Measurements from ENCODE around the gene YIPF4.
"Not testable (repeated sequence)": the region's sequence is repeated elsewhere in the genome, so short reads cannot be mapped to it uniquely, and the experiment has no call there.

The YIPF4 gene

GRCh38 chr2:32342801-32343200, 65.1 kb downstream of the YIPF4 start:
- H3K9me3 ChIP-seq (ENCODE audit: insufficient read depth, low read depth, low read length) = no peaks in the 10 kb centered on the region
- no peak overlapping the region for H3K27ac ChIP-seq (ENCODE audit: low read depth, low read length)
- 94% methylated on average over 2 of the region's 2 CpGs for WGBS
- H3K9ac ChIP-seq (ENCODE audit: low read depth, low read length) = no peak overlapping the region
- H3K36me3 ChIP-seq (ENCODE audit: insufficient read depth, low read length) = no peaks in the 10 kb centered on the region
- no peaks in the 10 kb centered on the region for H3K4me1 ChIP-seq (ENCODE audit: insufficient read depth, low read length)
- no peaks in the 10 kb centered on the region for H3K27me3 ChIP-seq (ENCODE audit: insufficient read depth, low read length)
- no peak overlapping the region for H3K4me3 ChIP-seq (ENCODE audit: low read length)

- H3K4me3 ChIP-seq (ENCODE audit: low read length); H3K9me3 ChIP-seq (ENCODE audit: insufficient read depth, low read depth, low read length); H3K4me1 ChIP-seq (ENCODE audit: insufficient read depth, low read length); H3K27me3 ChIP-seq (ENCODE audit: insufficient read depth, low read length); H3K27ac ChIP-seq (ENCODE audit: low read depth, low read length); H3K9ac ChIP-seq (ENCODE audit: low read depth, low read length); H3K36me3 ChIP-seq (ENCODE audit: insufficient read depth, low read length): not testable (repeated sequence)
- WGBS = 91% methylated on average over 3 of the region's 3 CpGs
Observed at GRCh38 chr2:32350797-32351196, 73.1 kb downstream of the YIPF4 start.

GRCh38 chr2:32355976-32356680, 78.4 kb downstream of the YIPF4 start:
- no peaks in the 10 kb centered on the region for H3K27me3 ChIP-seq (ENCODE audit: insufficient read depth, low read length)
- WGBS = under 1% methylated on average over 8 of the region's 10 CpGs
- H3K27ac ChIP-seq (ENCODE audit: low read depth, low read length) = peak overlapping the region; percentile 96
- peak overlapping the region; percentile 100 for H3K4me3 ChIP-seq (ENCODE audit: low read length)
- H3K9ac ChIP-seq (ENCODE audit: low read depth, low read length) = peak overlapping the region; percentile 86
- H3K36me3 ChIP-seq (ENCODE audit: insufficient read depth, low read length) = peaks cover 7% of the 10 kb centered on the region
- peaks cover 18% of the 10 kb centered on the region; the same call in 1 of the 2 replicates for H3K4me1 ChIP-seq (ENCODE audit: insufficient read depth, low read length)
- H3K9me3 ChIP-seq (ENCODE audit: insufficient read depth, low read depth, low read length) = no peaks in the 10 kb centered on the region

- peak within 1 kb of the TSS; percentile 100 for H3K4me3 ChIP-seq (ENCODE audit: low read length)
- WGBS = under 1% methylated on average over 76 of the region's 76 CpGs
- H3K27me3 ChIP-seq (ENCODE audit: insufficient read depth, low read length) = no peaks in the 10 kb centered on the region
- H3K36me3 ChIP-seq (ENCODE audit: insufficient read depth, low read length) = peaks cover 7% of the 10 kb centered on the region
- no peaks in the 10 kb centered on the region for H3K9me3 ChIP-seq (ENCODE audit: insufficient read depth, low read depth, low read length)
- peaks cover 18% of the 10 kb centered on the region; the same call in 1 of the 2 replicates for H3K4me1 ChIP-seq (ENCODE audit: insufficient read depth, low read length)
- H3K27ac ChIP-seq (ENCODE audit: low read depth, low read length) = peak within 1 kb of the TSS; percentile 96
- H3K9ac ChIP-seq (ENCODE audit: low read depth, low read length) = peak within 1 kb of the TSS; percentile 86
Observed at GRCh38 chr2:32356681-32357317, 79.1 kb downstream of the YIPF4 start, which contains the start of gene BIRC6. BIRC6 (plus strand) TSS chr2:32357023; CDS start chr2:32357162, 139 bp downstream.

GRCh38 chr2:32357318-32358110, 79.8 kb downstream of the YIPF4 start:
- Histone ChIP-seq H3K9me3 (ENCODE audit: insufficient read depth, low read depth, low read length) (no peaks in the 10 kb centered on the region), H3K4me3 (ENCODE audit: low read length) (peak overlapping the region; percentile 100), H3K27ac (ENCODE audit: low read depth, low read length) (peak overlapping the region; percentile 96), H3K9ac (ENCODE audit: low read depth, low read length) (peak overlapping the region; percentile 86), H3K27me3 (ENCODE audit: insufficient read depth, low read length) (no peaks in the 10 kb centered on the region), H3K4me1 (ENCODE audit: insufficient read depth, low read length) (peaks cover 18% of the 10 kb centered on the region; the same call in 1 of the 2 replicates), H3K36me3 (ENCODE audit: insufficient read depth, low read length) (peaks cover 7% of the 10 kb centered on the region)
- under 1% methylated on average over 58 of the region's 65 CpGs for WGBS

- H3K9me3 ChIP-seq (ENCODE audit: insufficient read depth, low read depth, low read length) = no peaks in the 10 kb centered on the region
- H3K4me1 ChIP-seq (ENCODE audit: insufficient read depth, low read length) = peaks cover 18% of the 10 kb centered on the region; the same call in 1 of the 2 replicates
- 8% methylated on average over 16 of the region's 16 CpGs for WGBS
- peak overlapping the region; percentile 71 for H3K9ac ChIP-seq (ENCODE audit: low read depth, low read length)
- H3K4me3 ChIP-seq (ENCODE audit: low read length) = peak overlapping the region; percentile 100
- no peaks in the 10 kb centered on the region for H3K27me3 ChIP-seq (ENCODE audit: insufficient read depth, low read length)
- peak overlapping the region; percentile 53; the same call in 1 of the 2 replicates for H3K27ac ChIP-seq (ENCODE audit: low read depth, low read length)
- H3K36me3 ChIP-seq (ENCODE audit: insufficient read depth, low read length) = peaks cover 7% of the 10 kb centered on the region
Observed at GRCh38 chr2:32358111-32358482, 80.4 kb downstream of the YIPF4 start.

- Histone ChIP-seq H3K4me1 (ENCODE audit: insufficient read depth, low read length) (peaks cover 18% of the 10 kb centered on the region; the same call in 1 of the 2 replicates), H3K9me3 (ENCODE audit: insufficient read depth, low read depth, low read length) (no peaks in the 10 kb centered on the region), H3K4me3 (ENCODE audit: low read length) (no peak overlapping the region), H3K36me3 (ENCODE audit: insufficient read depth, low read length) (peaks cover 7% of the 10 kb centered on the region), H3K27ac (ENCODE audit: low read depth, low read length) (no peak overlapping the region), H3K9ac (ENCODE audit: low read depth, low read length) (no peak overlapping the region), H3K27me3 (ENCODE audit: insufficient read depth, low read length) (no peaks in the 10 kb centered on the region)
- WGBS = 92% methylated on average over 3 of the region's 4 CpGs
Observed at GRCh38 chr2:32360416-32360815, 82.7 kb downstream of the YIPF4 start.

- H3K9me3 ChIP-seq (ENCODE audit: insufficient read depth, low read depth, low read length); H3K4me3 ChIP-seq (ENCODE audit: low read length); H3K9ac ChIP-seq (ENCODE audit: low read depth, low read length); H3K27ac ChIP-seq (ENCODE audit: low read depth, low read length); H3K27me3 ChIP-seq (ENCODE audit: insufficient read depth, low read length); H3K36me3 ChIP-seq (ENCODE audit: insufficient read depth, low read length): not testable (repeated sequence)
- H3K4me1 ChIP-seq (ENCODE audit: insufficient read depth, low read length) = peaks cover 14% of the 10 kb centered on the region; the same call in 1 of the 2 replicates
- 92% methylated on average over 2 of the region's 2 CpGs for WGBS
Observed at GRCh38 chr2:32362997-32363396, 85.3 kb downstream of the YIPF4 start.

- Histone ChIP-seq H3K36me3 (ENCODE audit: insufficient read depth, low read length) (peaks cover 7% of the 10 kb centered on the region), H3K27ac (ENCODE audit: low read depth, low read length) (no peak overlapping the region)
Observed at GRCh38 chr2:32363597-32363996, 85.9 kb downstream of the YIPF4 start.

GRCh38 chr2:32364290-32364689, 86.6 kb downstream of the YIPF4 start:
- 95% methylated on average over 9 of the region's 9 CpGs for WGBS
- H3K4me1 ChIP-seq (ENCODE audit: insufficient read depth, low read length); H3K9me3 ChIP-seq (ENCODE audit: insufficient read depth, low read depth, low read length); H3K4me3 ChIP-seq (ENCODE audit: low read length); H3K9ac ChIP-seq (ENCODE audit: low read depth, low read length); H3K27ac ChIP-seq (ENCODE audit: low read depth, low read length); H3K27me3 ChIP-seq (ENCODE audit: insufficient read depth, low read length); H3K36me3 ChIP-seq (ENCODE audit: insufficient read depth, low read length): not testable (repeated sequence)

More at GRCh38 chr2:32363597-32363996, 85.9 kb downstream of the YIPF4 start:
- Histone ChIP-seq H3K9me3 (ENCODE audit: insufficient read depth, low read depth, low read length) (no peaks in the 10 kb centered on the region), H3K9ac (ENCODE audit: low read depth, low read length) (no peak overlapping the region), H3K27me3 (ENCODE audit: insufficient read depth, low read length) (no peaks in the 10 kb centered on the region), H3K4me3 (ENCODE audit: low read length) (no peak overlapping the region), H3K4me1 (ENCODE audit: insufficient read depth, low read length) (peaks cover 10% of the 10 kb centered on the region; the same call in 1 of the 2 replicates)
- no CpG with 5 or more reads among the region's 2 CpGs for WGBS

GRCh38 chr2:32365679-32366078, 88.0 kb downstream of the YIPF4 start:
- H3K4me3 ChIP-seq (ENCODE audit: low read length); H3K27me3 ChIP-seq (ENCODE audit: insufficient read depth, low read length); H3K4me1 ChIP-seq (ENCODE audit: insufficient read depth, low read length); H3K36me3 ChIP-seq (ENCODE audit: insufficient read depth, low read length); H3K9me3 ChIP-seq (ENCODE audit: insufficient read depth, low read depth, low read length); H3K9ac ChIP-seq (ENCODE audit: low read depth, low read length); H3K27ac ChIP-seq (ENCODE audit: low read depth, low read length): not testable (repeated sequence)
- 92% methylated on average over 3 of the region's 3 CpGs for WGBS
